Thyroid gland (tissue), 4 donors: ENCODE results near the gene ABCB6. TPM values are rescaled to one million over a fixed set of nuclear protein-coding genes. Genes with fewer than 3 reads are reported as not detected.

Source experiments
- DNase-seq, 2 donors: peaks; one replicate each; pipeline ENCODE4 v3.0.0-alpha.2; 2019
- H3K27ac ChIP-seq, 3 donors: fragments of 200-600 bp; sonication (generic); 1 replicate in 2 of 3; 2 replicates in 1 of 3; pipeline ENCODE4 v1.5.1; 2016 to 2019; ENCODE audit warnings: mild to moderate bottlenecking in 1 of 3, moderate library complexity in 1 of 3
- H3K27me3 ChIP-seq: fragments of 200-600 bp; sonication (generic); one replicate; pipeline ENCODE4 v1.5.1; 2019
- H3K36me3 ChIP-seq, 2 donors: fragments of 200-600 bp; sonication (generic); one replicate each; pipeline ENCODE4 v1.5.1; 2016 to 2019
- H3K4me1 ChIP-seq, 2 donors: fragments of 200-600 bp; sonication (generic); one replicate each; pipeline ENCODE4 v1.5.1; 2017 to 2019
- H3K4me3 ChIP-seq, 3 donors: fragments of 200-600 bp; sonication (generic); replicated peaks in 1 of 3; 1 replicate in 2 of 3; 2 replicates in 1 of 3; pipeline ENCODE4 v1.5.1; 2016; ENCODE audit warnings: mild to moderate bottlenecking in 1 of 3
- H3K9me3 ChIP-seq: fragments of 200-600 bp; sonication (generic); one replicate; pipeline ENCODE4 v1.5.1; 2017
- CTCF ChIP-seq, 6 experiments: fragments of 200-600 bp in 3 of 6; fragments of 450-650 bp in 3 of 6; sonication (generic) in 3 of 6; IDR thresholded peaks; one replicate each; pipeline ENCODE4 v1.5.1; 2016 to 2019; ENCODE audit warnings: antibody characterized with exemption in 6 of 6, mild to moderate bottlenecking in 2 of 6, inconsistent platforms in 1 of 6, moderate library complexity in 1 of 6
- POLR2A ChIP-seq, 2 donors: fragments of 450-650 bp; IDR thresholded peaks; one replicate each; pipeline ENCODE4 v1.6.1; 2017; ENCODE audit warnings: antibody characterized with exemption in 2 of 2, mild to moderate bottlenecking in 2 of 2, moderate library complexity in 1 of 2
- WGBS, 2 donors: methylation state at CpG; one replicate each; pipeline ENCODE4 v1.1.5; 2017; 5-methylcytosine and 5-hydroxymethylcytosine counted together
- intact Hi-C: fragments of 100-400 bp; cut with DNase I; formaldehyde crosslinking; loops from one replicate; pipeline ENCODE4 v1.15.1; 2023
- total RNA-seq, 4 donors: library from RNA; depleted of rRNA; stranded (reverse); fragments of >200 nt; gene quantifications; one replicate each; pipeline ENCODE4 v1.2.3, GENCODE V29; 2016

The ABCB6 gene
- total RNA-seq, 4 donors from 2014 or later: 29.6 to 96.8 (median 63.6) TPM

DNA sequence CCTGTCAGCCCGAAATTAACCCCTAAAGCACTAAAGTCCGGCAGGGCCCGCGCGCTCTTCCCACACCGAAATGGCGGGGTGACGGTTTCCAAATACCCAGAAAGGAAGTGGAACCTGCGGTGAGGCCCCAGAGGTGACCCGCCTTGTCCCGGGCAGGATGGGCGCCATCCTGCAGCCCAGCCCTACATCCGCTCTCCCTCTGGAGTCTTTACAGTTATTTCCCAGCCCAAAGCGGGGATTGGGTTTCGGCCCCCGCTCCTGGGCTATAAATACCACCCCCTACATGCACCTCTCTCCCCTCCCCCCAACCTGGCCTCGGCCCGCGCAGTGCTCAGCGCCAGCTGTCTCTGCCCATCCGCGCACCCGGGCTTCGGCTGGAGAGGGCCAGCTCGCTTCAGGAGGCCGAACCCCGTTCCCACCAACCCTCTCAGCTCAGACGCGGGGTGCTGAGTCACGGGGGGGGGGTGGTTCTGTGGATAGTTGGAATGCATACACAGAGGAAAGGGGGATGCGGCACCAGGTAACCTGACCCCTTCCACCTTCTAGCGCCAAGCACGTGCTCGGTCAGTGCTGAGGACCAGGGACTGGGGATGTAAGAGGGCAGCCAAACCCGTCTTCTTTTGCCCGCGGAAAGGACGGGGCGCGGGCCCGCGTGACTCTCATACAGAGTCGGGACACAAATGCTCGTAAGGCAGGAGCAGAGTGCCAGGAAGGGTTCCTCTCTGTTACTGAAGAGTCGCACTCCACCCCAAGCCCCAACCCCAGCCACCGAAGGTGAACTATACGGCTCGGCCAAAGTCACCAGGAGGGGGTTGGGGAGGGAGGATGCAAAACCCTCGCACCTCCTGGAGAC is 34.4 kb upstream of the ABCB6 start, which contains the start of gene TUBA4B:
TUBA4B (plus strand) TSS at position 344 of the 853 bp plus-strand sequence; CDS start at position 509, 165 bp downstream.
- 2 to 6% methylated on average over 36 to 37 of the region's 49 CpGs for WGBS, 2 donors
- Histone ChIP-seq H3K27ac (peak within 1 kb of the TSS; percentile 18 to 49 (median 25)), H3K4me1 (peaks cover 31 to 52% of the 10 kb centered on the region in 2 donors), H3K36me3 (peaks cover 0 to 4% of the 10 kb centered on the region in 2 donors), H3K27me3 (no peaks in the 10 kb centered on the region), H3K9me3 (no peaks in the 10 kb centered on the region), H3K4me3 (peak within 1 kb of the TSS; percentile 24 to 62 (median 49))
- TF ChIP-seq CTCF (IDR thresholded peaks at IDR 0.05) (no peak), POLR2A (IDR thresholded peaks at IDR 0.05) (no peak)
- intact Hi-C loops: no loop called here
- DNase-seq: peak; percentile 40 to 46

DNA sequence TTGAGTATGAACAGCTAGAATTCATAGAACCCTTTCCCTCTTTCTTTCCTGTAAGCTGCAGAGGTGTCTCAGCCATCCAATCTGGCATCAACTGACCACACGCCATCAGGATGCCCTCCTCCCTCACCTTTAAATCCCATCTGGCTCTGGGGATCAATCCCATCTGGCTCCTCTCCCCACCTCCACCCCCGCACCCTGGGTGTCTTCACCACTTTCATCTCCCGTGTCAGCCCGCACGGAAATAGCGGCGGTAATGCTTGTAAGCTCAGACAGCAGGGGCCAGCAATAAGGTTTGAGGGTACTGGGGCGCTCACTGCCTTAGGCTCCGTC is 33.8 kb upstream of the ABCB6 start:
- no peaks in the 10 kb centered on the region for H3K9me3 ChIP-seq
- peak in 1 of 2 donors; percentile 22 for DNase-seq
- H3K27me3 ChIP-seq: no peaks in the 10 kb centered on the region
- peak overlapping the region in 2 of 3 donors; percentile 16 to 49 for H3K27ac ChIP-seq
- peaks cover 31 to 56% of the 10 kb centered on the region in 2 donors for H3K4me1 ChIP-seq
- WGBS, 2 donors: 25 to 28% methylated on average over 9 of the region's 9 CpGs
- peaks cover 0 to 4% of the 10 kb centered on the region in 2 donors for H3K36me3 ChIP-seq
- peak overlapping the region in 2 of 3 donors; percentile 24 to 62 for H3K4me3 ChIP-seq
- TF ChIP-seq CTCF (IDR thresholded peaks at IDR 0.05): no peak
- TF ChIP-seq POLR2A (IDR thresholded peaks at IDR 0.05): no peak
- intact Hi-C loops: no loop called here

- H3K4me1 ChIP-seq: peaks cover 31 to 59% of the 10 kb centered on the region in 2 donors
- intact Hi-C loops: no loop called here
- WGBS, 2 donors: 66 to 71% methylated on average over 5 of the region's 5 CpGs
These were observed 33.3 kb upstream of the ABCB6 start for GRCh38 chr2:219252084-219252483.

GRCh38 chr2:219251656-219252055 is 32.9 kb upstream of the ABCB6 start:
- H3K36me3 ChIP-seq: peaks cover 0 to 4% of the 10 kb centered on the region in 2 donors
- DNase-seq: no peak
- H3K4me1 ChIP-seq: peaks cover 31 to 61% of the 10 kb centered on the region in 2 donors
- no peak overlapping the region for H3K4me3 ChIP-seq
- 80 to 92% methylated on average over 4 to 6 of the region's 6 CpGs for WGBS, 2 donors
- no peak overlapping the region for H3K27ac ChIP-seq
- TF ChIP-seq POLR2A (IDR thresholded peaks at IDR 0.05) (no peak), CTCF (IDR thresholded peaks at IDR 0.05) (no peak)
- intact Hi-C loops: no loop called here
- no peaks in the 10 kb centered on the region for H3K27me3 ChIP-seq
- H3K9me3 ChIP-seq: no peaks in the 10 kb centered on the region

More at GRCh38 chr2:219252084-219252483, 33.3 kb upstream of the ABCB6 start:
- TF ChIP-seq CTCF (IDR thresholded peaks at IDR 0.05) (no peak), POLR2A (IDR thresholded peaks at IDR 0.05) (no peak)
- H3K9me3 ChIP-seq: no peaks in the 10 kb centered on the region
- no peak for DNase-seq
- no peak overlapping the region for H3K4me3 ChIP-seq
- H3K27ac ChIP-seq: peak overlapping the region in 2 of 3 donors; percentile 16 to 49
- no peaks in the 10 kb centered on the region for H3K27me3 ChIP-seq
- peaks cover 0 to 4% of the 10 kb centered on the region in 2 donors for H3K36me3 ChIP-seq
